ENCODE results near the gene NOM1. TPM values are rescaled to one million over a fixed set of nuclear protein-coding genes. Genes with fewer than 3 reads are reported as not detected.

Gene NOM1
- total and polyA plus RNA-seq, 5 donors = 5.6 to 10.6 (median 7.5) TPM

- H3K9me3 ChIP-seq (ENCODE audit: control insufficient read depth, low read length) = no peaks in the 10 kb centered on the region
- no peaks in the 10 kb centered on the region for H3K4me1 ChIP-seq (ENCODE audit: control insufficient read depth, insufficient read depth, low read length)
- intact Hi-C loops (cut with DNase I) = no loop called here
- peaks cover 7% of the 10 kb centered on the region for H3K27me3 ChIP-seq (ENCODE audit: control insufficient read depth, insufficient read depth)
- DNase-seq (no peak), ATAC-seq (no peak)
- no peak overlapping the region for H3K27ac ChIP-seq (ENCODE audit: low read length)
- WGBS = 2% methylated on average over 84 of the region's 84 CpGs
- H3K4me3 ChIP-seq (ENCODE audit: low read length) = peak overlapping the region; percentile 16
Measured at GRCh38 chr7:157021071-157021870, 71.8 kb downstream of the NOM1 start.

DNA sequence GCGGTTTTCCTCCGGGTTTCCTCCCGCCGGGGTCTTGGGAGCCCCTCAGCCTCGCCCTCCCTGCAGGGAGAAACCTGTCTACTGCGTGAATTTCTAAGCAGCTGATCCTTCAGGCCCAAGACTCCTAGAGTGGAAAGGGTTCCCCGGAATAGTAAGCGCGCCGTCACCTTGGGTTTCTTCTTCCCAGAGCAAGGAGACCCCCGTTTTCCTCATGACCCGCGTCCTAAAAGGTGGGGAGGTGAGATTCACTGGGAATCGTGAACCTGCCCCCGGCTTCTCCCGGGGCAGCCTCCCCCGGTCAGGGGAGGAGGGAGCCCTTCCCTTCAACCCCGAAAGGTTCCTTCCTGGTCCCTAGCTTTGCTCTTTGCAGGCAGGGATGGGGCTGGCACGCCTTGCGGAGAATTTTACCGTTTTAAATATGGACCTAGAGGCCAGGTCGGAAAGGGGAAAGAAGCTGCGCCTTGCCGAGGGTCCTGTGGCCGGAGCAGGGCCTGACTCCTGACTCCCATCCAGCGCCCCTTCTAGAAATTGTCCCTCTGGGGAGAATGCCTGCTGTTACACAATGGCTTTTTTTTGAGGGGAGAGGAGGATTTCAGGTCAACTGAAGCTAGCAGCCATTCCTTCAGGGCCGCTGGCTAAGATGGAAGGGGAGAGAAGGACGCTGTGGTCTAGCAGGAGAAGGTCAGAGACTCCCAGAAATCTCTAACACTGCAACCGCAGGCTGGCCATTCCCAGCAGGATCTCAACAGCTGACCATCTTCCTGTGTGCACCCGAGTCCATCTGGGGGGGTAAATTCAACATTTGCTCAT is 72.6 kb downstream of the NOM1 start:
- 3% methylated on average over 30 of the region's 30 CpGs for WGBS
- no peaks in the 10 kb centered on the region for H3K4me1 ChIP-seq (ENCODE audit: control insufficient read depth, insufficient read depth, low read length)
- intact Hi-C loops (cut with DNase I) = no loop called here
- peaks cover 7% of the 10 kb centered on the region for H3K27me3 ChIP-seq (ENCODE audit: control insufficient read depth, insufficient read depth)
- no peaks in the 10 kb centered on the region for H3K9me3 ChIP-seq (ENCODE audit: control insufficient read depth, low read length)
- DNase-seq (no peak), ATAC-seq (no peak)
- no peak overlapping the region for H3K27ac ChIP-seq (ENCODE audit: low read length)
- H3K4me3 ChIP-seq (ENCODE audit: low read length) = no peak overlapping the region

Other genes starting within 250 kb of the NOM1 start
- 10 to 100 TPM; 45.3 to 48.7 (median 46.6) TPM for gene LMBR1, start 56.5 kb upstream of the NOM1 start, total RNA-seq
- gene LMBR1, start 56.5 kb upstream of the NOM1 start, polyA plus RNA-seq = 8.1 TPM
- gene MNX1, start 61.0 kb downstream of the NOM1 start, total RNA-seq = not detected
- gene MNX1, start 61.0 kb downstream of the NOM1 start, polyA plus RNA-seq = not detected
- 10 to 100 TPM; 47.4 to 59.7 (median 54.8) TPM for gene UBE3C, start 189.2 kb downstream of the NOM1 start, total RNA-seq
- gene UBE3C, start 189.2 kb downstream of the NOM1 start, polyA plus RNA-seq = 22.0 TPM